GOT3 (cell line): Measurements from ENCODE around the gene APOA1.
"Not testable (repeated sequence)": the region's sequence is repeated elsewhere in the genome, so short reads cannot be mapped to it uniquely, and the experiment has no call there.

Experiments used
- DNase-seq: peaks from one replicate; lab custom pipeline; 2025; ENCODE audit warnings: mixed read lengths; lab: John Stamatoyannopoulos, UW

The APOA1 gene

DNA sequence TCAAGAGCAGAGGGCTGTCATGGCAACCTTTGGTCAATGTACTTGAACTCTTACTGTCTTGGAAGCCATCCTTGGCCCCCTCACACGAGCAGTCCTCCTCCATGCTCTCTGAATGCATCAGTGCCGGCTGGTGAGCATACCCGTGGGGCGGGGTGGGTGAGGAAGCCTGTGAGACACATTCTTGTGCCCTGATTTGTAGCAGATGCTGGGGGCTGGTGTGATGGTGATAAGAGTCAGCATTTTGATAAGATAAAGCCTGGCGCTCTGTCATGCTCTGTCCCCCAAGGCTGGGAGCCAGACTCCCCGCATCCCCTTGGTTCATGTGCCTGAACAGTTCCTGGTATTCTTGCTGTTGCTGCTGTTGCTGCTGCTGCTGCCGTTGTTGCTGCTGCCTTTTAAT lies 20.5 kb upstream of the APOA1 start:
- no peak for DNase-seq

DNA sequence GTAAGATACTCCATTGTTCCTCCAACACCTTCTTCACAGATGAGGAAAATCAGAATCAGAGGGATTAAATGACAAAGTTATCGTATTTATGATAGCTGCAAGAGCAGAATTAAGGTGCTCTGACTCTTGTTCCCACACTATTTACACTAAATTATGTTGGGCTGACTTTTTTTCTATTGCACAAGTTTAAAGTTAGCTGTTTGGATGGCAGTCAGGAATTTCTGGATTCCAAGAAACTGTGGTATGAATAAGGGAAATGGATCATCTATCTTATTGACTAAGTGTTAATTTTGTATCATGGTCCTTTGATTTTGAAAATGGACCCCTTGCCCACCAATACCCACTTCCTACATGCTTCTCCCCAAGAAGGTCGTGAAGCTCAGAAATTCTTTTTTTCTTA lies 19.9 kb upstream of the APOA1 start:
- DNase-seq: no peak

DNA sequence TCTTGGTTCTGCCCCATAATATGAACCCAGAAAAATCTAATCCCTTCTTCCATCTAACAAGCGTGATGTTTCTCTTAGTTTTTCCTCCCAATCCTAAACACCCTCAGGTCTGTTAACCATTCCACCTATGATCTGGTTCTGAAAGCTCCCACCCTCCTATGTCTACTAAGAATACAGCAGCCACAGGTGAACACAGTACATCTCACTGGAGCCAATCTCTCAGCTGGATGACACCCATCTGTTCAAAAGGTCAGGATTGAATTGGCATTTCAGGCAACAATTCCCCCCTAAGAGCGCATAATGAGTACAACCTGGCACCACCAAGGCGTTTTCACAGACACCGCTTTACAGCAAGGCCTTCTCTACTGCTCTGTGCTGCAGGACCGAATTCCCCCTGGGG lies 19.0 kb upstream of the APOA1 start:
- DNase-seq: no peak

DNA sequence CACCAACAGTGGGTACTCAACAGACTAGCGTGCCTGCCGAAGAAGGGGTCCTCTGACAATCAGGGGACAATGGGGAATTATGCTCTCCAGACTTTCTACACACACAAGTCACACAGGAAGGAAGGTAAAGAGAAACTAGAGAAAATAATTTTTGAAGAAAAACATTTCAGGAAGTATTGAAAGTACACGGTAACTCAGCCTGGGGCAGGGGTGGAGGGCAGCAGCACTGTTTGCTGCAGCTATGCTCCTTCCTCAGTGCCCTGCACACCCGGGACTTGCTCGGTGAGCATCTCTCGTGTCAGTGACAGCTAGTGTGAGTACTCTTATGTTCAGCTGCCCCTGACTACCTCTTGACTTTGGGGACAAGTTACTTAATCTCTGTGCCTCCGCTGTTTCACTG lies 18.0 kb upstream of the APOA1 start:
- DNase-seq: no peak

DNA sequence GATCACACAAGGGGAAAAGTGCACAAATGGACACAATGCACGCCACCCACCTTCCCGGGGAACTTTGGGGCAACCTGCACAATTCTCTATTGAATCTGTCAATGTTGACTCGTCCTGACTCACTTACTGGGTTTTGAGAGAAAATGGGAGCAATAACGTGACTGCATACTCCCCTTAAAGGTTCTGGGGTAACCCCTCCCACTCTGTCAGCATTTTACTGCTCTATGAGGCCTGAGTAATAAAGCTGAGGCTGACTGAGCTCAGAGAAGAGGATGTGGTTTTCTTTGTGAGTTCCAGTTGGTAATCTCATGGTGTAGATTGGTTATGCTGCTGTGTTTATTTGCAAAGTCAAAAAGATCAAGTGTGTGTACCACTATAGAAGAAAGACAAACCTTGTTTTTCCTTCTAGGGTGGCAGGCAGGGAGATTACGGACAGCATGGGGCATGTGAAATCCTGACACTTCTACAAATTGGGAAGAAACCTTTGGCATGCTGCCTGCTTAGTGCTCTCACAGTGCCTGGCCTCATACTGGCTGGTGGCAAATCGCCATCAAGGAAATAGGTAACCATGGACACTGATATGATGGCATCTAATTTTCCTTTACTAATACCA lies 16.1 kb upstream of the APOA1 start:
- peak; percentile 15 for DNase-seq

DNA sequence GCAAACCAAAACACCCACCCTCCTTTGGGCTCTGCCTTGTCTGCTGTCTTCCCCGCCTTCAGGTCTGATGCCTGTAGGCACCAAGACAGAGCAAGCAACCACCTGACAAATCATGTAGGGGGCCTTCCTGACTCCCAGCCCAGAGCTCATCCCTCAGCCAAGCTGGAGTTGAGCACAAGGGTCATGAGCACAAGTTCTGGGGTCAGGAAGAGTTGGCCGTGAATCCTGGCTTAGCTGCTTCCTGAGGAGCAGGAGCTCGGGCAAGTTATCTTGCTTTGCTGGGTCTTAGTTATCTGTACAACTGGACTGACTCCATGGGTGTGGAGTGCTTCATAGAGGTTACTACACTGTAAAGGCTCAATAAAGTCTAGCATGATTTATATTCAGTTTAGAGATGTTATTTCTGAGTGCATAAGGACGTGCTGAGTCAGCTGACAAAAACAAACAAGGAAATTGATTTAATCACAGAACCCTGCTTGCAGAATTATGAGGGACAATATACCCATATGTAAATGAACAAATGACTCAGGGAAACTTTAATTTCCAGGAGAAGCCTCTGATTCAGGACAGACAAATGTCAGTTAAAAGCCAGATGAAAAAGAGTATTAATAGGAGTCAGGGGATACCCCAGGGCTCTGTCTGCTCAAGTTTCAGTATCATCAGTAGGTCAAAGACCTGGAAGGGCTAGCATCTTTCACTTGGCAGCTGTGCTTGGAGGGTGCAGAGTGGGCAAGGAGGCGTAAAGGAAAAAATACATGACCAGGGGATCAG lies 15.0 kb upstream of the APOA1 start:
- no peak for DNase-seq

DNA sequence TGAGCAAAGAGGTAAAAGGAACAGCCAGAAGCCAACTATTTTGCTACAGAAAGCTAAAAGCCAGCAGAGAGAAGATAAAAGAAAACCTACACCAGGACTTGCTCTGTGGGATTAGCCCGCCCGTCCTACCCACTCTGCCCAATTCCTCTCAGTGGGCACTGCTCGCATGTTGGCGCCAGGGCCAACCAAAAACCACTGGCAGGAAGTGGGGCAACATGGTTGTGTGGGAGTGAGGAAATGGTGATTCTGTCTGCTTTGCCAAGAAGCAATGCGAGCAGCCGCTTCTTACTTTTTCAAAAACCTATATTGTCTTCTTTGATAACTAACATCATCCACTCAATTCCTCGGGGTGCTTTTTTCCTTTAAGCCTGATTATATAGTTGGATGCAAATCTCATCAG lies 14.2 kb upstream of the APOA1 start:
- DNase-seq: no peak

DNA sequence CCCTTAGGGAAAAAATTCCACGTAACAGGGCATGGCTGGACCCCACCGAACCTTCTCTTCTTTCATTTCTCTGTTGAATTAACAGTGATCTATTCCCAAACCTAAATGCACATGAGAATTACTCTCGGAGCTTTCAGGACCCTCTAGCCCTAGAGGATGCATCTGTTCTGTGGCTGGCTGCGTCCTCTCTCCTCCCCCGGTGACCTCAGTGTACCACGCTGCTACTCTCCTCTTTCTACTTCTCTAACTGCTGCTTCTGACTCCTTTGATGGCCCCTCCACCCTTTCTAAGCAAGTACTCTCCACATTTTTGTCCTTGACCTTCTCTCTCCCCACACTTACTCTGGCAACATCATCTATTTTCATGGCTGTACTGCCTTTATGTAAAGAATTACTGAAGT lies 12.1 kb upstream of the APOA1 start:
- no peak for DNase-seq

DNA sequence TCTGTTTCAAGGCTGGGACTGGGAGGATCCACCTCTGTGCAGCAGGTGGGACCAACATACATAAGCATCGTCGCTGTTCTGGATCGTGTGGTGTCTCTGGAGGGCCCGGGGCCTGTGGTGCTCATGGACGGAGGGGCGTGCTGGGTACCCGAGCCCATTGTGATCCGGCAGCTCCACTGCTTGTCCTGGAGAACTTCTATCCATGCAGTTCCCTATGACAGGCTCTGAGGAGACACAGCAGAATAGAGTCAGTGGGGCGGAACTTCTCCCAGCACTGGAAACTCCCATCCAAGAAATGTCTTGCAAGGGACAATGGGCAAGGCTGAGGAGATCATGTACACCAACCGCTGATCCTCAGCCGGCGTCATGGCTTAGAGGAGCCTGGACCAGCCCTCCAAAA lies 11.6 kb upstream of the APOA1 start:
- DNase-seq: no peak

DNA sequence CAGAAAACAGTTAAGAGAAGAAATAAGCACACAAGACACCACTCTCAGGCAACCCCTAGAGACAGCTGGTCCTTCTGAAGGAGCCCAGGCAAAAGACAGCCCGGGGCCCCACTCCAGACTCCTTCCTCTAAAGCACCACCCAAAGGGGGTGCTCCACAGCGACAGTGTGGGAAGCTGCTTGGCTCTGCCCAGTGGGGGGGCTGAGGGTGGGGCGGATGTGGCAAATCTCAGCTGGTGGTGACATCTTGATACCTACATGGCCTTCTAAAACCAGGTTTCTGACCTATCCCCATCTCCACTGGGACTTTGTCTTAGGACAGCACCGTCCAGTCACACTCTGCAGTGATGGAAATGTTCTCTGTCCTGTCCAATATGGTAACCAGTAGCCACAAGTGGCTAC lies 10.2 kb upstream of the APOA1 start:
- DNase-seq: no peak

DNA sequence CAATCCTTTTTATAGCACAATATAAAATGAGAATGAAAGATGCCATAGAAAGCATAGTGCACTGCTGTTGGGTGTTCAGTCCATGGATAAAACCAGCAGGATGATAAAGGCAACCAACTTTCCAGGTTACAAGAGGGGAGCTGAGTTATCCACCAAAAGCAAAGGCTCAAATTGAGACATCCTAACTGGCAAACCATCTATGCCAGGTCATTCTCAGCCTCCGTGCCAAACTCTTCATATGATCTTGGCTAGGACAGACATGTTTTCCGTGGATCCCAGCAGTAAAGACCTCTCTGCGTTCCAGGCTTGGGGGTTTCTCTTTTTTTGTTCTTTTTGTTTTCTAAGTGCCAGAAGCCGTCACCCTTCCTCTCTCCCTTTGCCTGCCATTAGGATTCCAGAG lies 7.3 kb upstream of the APOA1 start:
- DNase-seq: no peak

DNA sequence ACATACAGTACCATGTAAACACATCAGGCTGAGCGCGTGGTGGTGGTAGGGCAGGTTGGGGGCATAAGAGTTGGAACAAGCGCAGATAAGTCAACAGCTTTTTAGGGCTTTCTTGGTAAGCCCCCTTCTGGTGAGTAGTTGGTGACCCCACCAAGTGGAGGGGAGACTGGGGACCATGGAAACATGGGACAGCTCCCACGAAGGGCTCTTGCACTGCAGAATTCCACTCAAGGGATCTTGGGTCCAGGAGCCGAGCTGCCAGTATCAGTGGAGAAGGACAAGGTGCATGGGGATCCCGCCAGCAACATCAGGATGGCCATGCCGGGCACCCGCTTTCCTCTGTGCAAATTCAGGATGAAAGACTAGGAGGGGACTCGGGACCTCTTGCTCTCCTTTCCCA lies 6.2 kb upstream of the APOA1 start:
- DNase-seq: no peak

DNA sequence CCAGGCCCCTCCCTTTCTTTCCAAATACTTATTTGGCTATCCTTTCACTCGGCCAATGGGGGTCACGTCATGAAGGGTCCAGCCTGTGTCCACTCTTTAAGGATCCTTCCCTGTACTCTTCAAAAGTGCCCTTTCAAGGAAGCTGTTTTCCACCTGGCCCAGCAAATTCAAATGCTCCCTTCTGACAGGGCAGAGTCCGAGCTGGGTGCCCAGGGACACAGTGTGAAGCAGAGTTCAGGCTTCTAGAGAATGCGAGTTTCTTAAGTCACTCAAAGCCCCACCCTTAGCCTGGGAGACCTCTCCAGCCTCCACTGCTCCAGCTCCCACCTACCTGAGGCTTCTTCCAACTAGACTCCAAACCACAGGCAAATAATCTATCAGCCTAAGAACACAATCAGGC lies 5.5 kb upstream of the APOA1 start:
- no peak for DNase-seq

DNA sequence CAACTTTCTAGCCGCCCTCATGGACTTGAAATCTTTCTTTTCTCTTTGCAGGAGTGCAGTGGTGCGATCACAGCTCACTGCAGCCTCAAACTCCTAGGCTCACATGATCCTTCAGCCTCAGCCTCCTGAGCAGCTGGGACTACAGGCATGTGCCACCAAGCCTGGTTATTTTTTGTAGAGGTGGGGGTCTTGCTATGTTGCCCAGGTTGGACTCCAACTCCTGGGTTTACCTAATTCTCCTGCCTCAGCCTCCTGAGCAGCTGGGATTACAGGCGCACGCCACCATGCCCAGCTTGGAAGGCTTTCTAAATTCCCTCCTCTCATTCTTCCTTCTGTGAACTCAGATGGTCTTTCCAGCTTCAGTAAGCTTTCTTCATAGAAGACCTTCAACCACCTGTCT lies 4.7 kb upstream of the APOA1 start:
- no peak for DNase-seq

DNA sequence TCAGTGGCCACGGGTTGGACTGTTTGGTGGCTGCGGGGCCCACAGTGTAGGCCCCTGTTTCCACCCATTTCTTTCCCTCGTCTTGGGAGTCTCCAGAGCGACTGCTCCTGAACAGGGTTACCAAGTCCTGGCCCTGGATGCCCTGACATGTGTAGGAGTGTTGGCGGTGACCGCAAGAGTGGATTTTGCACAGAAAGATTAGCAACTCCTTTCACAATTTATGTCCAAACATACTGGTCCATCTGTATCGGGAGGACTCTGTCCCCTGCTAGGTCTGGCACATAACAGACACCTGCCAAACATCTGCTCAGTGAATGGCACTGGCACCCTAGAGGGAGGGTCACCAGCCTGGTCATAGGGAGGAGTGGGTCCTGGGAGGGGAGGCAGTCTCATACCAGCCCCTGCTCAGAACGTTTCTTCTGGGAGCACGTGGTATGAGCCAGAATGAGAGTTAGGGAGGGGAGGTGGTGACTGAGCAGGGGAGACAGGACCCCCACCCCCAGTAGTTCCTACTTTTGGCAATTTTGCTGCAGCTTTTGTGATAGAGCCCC lies 3.4 kb upstream of the APOA1 start:
- no peak for DNase-seq

DNA sequence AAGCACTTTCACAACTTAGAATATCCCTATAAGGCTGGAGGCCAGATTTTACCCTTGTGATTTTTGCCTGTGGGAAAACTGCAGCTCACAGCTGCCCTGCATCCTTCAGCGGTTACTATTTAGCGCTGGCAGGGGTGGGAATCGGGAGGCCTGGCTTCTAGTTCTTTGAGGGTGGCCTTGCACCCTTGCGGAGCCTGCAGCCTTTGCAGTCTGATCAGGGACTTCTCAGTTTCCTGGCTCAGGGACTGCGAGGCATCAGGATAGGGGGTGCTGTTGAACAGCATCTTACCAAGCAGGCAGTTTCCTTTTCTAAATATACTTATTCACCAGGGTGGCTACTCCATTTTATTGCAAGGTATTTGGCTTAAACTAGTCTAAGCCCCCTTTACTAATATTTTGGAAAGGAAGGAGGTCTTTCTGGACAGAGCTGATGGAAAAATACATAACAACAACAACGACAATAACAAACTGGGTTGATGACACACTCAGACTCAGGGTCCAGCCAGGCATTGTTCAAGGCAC lies 2.9 kb upstream of the APOA1 start:
- DNase-seq: no peak

DNA sequence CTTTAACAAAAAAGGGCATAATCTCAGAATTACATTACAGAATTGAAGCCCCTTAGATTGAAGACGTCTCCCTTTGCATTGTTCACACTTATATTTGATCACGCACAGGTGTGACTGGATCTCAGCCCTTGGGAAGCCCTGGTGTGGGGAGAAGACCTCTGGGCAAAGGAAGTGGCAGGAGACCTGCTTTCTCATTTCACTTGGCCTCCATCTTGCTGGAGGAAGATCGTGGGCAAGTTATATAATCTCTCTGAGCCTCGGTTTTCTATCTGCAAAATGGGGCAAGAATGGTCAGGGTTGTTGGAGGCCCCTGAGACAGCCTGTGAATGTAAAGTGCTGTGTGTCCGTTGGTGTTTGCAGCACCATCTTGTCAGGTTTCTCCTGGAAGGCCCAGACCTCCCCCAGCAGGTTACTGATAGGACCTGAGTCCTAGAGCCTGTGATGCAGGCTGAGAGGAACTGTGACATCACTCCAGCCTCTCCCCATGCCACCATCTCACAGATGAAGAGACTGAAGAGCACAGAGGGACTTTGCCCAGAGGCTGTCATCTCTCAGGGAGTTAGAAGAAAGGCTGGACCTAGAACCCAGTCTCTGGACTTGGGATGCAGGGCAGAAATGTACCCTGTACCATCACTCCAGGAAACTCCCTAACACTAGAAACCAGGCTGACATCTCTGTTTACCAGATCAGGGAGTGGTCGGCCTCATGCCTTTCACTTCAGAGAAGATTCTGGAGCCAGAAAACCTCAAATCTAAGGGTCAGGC lies 1.1 kb upstream of the APOA1 start:
- DNase-seq: no peak

DNA sequence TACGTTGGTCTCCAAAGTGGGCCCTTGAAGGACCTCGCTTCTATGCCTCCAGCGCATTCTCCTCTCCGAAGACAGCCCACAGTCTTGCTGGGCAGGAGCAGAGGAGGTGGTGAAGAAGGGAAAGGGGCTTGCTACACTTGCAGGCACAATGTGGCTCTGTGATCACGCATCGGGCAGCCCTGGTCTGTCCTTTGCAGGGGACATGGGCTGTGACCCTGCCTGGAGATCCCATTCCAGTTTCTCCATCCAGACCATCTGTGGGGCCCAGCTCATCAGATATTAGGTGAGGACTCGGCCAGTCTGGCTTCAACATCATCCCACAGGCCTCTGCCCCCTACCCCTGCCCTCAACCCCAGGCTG lies 810 bp downstream of the APOA1 start:
- no peak for DNase-seq

DNA sequence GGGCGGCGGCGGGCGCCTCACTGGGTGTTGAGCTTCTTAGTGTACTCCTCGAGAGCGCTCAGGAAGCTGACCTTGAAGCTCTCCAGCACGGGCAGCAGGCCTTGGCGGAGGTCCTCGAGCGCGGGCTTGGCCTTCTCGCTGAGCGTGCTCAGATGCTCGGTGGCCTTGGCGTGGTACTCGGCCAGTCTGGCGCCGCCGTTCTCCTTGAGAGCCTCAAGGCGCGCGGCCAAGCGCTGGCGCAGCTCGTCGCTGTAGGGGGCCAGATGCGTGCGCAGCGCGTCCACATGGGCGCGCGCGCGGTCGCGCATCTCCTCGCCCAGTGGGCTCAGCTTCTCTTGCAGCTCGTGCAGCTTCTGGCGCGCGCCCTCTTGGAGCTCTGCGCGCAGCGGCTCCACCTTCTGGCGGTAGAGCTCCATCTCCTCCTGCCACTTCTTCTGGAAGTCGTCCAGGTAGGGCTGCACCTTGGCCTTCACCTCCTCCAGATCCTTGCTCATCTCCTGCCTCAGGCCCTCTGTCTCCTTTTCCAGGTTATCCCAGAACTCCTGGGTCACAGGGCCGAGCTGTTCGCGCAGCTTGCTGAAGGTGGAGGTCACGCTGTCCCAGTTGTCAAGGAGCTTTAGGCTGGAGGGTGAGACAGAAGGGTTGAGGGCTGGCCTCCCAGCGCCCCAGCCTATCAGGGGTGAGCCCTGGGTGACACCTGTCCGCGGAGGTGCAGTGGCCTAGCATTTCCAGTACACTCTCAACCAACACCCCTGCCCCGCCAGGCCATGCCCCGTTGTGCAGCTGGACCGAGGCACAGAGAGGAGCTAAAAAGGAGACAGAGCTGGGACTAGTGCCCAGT lies 1.4 kb downstream of the APOA1 start:
- peak; percentile 17 for DNase-seq

DNA sequence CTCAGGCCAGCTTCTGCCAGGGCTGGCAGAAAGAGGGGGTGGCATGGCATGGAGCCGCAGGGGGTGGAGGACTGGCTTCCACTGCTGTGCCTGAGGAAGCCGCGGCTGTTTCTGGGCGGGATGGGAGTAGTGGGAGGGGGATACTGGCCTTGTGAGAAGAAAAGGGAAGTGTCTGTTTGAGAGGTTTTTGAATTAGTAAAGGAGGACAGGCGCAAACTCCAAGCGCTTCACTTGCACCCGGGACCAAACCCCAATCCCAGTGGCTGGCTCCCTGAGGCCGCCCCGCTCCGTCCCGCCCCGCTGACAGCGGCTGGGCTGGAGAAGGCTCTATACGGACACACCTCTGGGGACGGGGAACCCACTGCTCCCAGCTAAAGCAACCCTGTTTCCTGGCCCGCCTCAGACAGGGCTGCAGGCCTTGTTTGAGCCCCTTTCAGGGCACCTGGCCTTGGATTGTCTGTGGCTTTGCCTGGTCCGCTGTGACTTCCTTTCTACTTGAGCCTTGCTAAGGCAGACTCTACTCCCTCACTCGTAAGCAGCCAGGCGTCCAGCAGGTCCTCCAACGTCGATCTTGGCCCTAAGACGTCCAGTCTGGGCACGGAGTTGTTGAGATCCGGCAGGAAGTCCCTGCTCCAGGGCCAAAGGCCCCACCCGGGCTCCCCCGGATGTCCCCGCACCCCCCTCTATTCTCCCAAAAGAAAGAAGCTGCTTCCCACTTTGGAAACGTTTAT lies 2.2 kb downstream of the APOA1 start:
- no peak for DNase-seq

DNA sequence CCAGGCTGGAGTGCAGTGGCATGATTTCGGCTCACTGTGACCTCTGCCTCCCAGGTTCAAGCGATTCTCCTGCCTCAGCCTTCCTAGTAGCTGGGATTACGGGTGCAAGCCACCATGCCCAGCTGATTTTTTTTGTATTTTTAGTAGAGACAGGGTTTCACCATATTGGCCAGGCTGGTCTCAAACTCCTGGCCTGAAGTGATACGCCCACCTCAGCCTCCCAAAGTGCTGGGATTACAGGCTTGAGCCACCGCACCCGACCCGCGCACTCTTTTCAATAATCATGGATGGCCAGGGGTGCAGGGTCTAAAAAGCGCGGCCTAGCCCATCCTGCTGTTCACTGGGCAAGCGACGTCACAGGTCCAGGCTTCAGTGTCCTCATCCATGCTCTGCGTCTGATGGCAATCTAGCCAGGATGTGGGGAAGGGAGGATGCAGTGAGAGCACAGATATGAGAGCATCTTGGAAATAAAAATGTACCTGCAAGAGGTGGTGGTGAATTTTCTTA lies 2.8 kb downstream of the APOA1 start:
- DNase-seq: not testable (repeated sequence)
